OCI-LY3 (cell line): Measurements from ENCODE around the gene SHROOM2.

ENCODE experiments used
- H2AFZ ChIP-seq: fragments of 200-600, 300-600 bp; shearing (Covaris generic); 2 replicates; pipeline ENCODE4 v1.6.0; 2014; ENCODE audit warnings: antibody characterized with exemption, low read depth, low read length
- H3K27ac ChIP-seq: fragments of 200-600, 300-600 bp; sonication (generic); 2 replicates; pipeline ENCODE4 v1.5.1; 2014; ENCODE audit warnings: mild to moderate bottlenecking, low read length, moderate library complexity, mixed read lengths
- H3K27me3 ChIP-seq: fragments of 200-600, 300-600 bp; sonication (generic); 2 replicates; pipeline ENCODE4 v1.6.1; 2014; ENCODE audit warnings: low read depth, low read length, mixed read lengths
- H3K36me3 ChIP-seq: fragments of 200-600, 300-600 bp; sonication (generic); replicated peaks from 2 replicates; pipeline ENCODE3; 2014; ENCODE audit warnings: low read depth, low read length, mixed read lengths
- H3K4me1 ChIP-seq: fragments of 300-600, 200-600 bp; sonication (generic); 2 replicates; pipeline ENCODE4 v1.6.1; 2014; ENCODE audit warnings: low read length, mixed read lengths
- H3K4me2 ChIP-seq: fragments of 200-600, 300-600 bp; sonication (generic); 2 replicates; pipeline ENCODE4 v1.6.1; 2014; ENCODE audit warnings: low read length, mixed read lengths
- H3K4me3 ChIP-seq: fragments of 300-600, 200-600 bp; sonication (generic); 2 replicates; pipeline ENCODE4 v1.5.1; 2014; ENCODE audit warnings: antibody characterized with exemption, mild to moderate bottlenecking, low read length, moderate library complexity
- H3K79me2 ChIP-seq: fragments of 300-600, 200-600 bp; shearing (Covaris generic); 2 replicates; pipeline ENCODE4 v1.6.1; 2014; ENCODE audit warnings: mild to moderate bottlenecking, low read length, mixed read lengths
- H3K9ac ChIP-seq: fragments of 300-600, 200-600 bp; shearing (Covaris generic); 2 replicates; pipeline ENCODE4 v1.6.0; 2014; ENCODE audit warnings: mild to moderate bottlenecking, low read length, moderate library complexity
- H3K9me3 ChIP-seq: fragments of 200-600, 300-600 bp; shearing (Covaris generic); 2 replicates; pipeline ENCODE4 v1.6.1; 2014; ENCODE audit warnings: low read length, mixed read lengths; ENCODE audit not compliant: insufficient read depth
- H4K20me1 ChIP-seq: fragments of 200-600, 300-600 bp; sonication (generic); 2 replicates; pipeline ENCODE4 v1.6.1; 2016; ENCODE audit warnings: low read length, mixed read lengths; ENCODE audit not compliant: insufficient read depth
- EZH2phosphoT487 ChIP-seq: fragments of 200-600 bp; shearing (Covaris generic); IDR thresholded peaks from 2 replicates; pipeline ENCODE4 v1.6.1; 2018; ENCODE audit warnings: antibody characterized with exemption, mixed run types, low read depth
- TF ChIP-seq, protein P1 (sequence below): fragments of 200-600, 300-600 bp; sonication (generic); IDR thresholded peaks from 2 replicates; pipeline ENCODE4 v1.5.1; 2014; ENCODE audit warnings: antibody characterized with exemption, low read length, low read depth

SHROOM2 gene

DNA sequence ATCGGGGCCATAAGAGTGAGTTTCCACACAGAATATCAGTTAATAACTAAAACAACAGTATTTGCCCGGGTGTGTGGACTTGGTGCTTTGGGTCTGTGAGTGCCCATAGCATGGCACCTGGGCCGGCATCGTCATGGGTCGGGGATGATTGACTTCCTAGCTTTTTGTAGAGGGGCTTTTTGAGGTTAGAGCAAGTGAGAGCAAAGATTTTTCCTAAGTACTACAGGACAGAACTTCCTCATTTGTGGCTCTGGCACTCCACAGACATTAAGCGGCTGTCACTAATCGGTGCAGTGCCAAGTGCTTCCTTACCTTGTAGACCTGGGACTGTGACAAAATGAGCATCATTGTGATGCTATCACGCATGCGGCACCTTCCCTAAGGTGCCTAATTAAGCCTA lies 81.0 kb downstream of the SHROOM2 start:
- Histone ChIP-seq H3K9me3 (no peaks in the 10 kb centered on the region), H3K36me3 (no peaks in the 10 kb centered on the region), H3K4me1 (peaks cover 8% of the 10 kb centered on the region; the same call in 1 of the 2 replicates), H3K9ac (no peak overlapping the region), H2AFZ (no peak overlapping the region), H3K79me2 (no peaks in the 10 kb centered on the region), H4K20me1 (no peaks in the 10 kb centered on the region), H3K4me2 (no peak overlapping the region), H3K4me3 (no peak overlapping the region), H3K27ac (no peak overlapping the region), H3K27me3 (peaks cover 7% of the 10 kb centered on the region)
- TF ChIP-seq EZH2phosphoT487 = no peak
- TF ChIP-seq, protein P1, sequence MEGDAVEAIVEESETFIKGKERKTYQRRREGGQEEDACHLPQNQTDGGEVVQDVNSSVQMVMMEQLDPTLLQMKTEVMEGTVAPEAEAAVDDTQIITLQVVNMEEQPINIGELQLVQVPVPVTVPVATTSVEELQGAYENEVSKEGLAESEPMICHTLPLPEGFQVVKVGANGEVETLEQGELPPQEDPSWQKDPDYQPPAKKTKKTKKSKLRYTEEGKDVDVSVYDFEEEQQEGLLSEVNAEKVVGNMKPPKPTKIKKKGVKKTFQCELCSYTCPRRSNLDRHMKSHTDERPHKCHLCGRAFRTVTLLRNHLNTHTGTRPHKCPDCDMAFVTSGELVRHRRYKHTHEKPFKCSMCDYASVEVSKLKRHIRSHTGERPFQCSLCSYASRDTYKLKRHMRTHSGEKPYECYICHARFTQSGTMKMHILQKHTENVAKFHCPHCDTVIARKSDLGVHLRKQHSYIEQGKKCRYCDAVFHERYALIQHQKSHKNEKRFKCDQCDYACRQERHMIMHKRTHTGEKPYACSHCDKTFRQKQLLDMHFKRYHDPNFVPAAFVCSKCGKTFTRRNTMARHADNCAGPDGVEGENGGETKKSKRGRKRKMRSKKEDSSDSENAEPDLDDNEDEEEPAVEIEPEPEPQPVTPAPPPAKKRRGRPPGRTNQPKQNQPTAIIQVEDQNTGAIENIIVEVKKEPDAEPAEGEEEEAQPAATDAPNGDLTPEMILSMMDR = no peak

DNA sequence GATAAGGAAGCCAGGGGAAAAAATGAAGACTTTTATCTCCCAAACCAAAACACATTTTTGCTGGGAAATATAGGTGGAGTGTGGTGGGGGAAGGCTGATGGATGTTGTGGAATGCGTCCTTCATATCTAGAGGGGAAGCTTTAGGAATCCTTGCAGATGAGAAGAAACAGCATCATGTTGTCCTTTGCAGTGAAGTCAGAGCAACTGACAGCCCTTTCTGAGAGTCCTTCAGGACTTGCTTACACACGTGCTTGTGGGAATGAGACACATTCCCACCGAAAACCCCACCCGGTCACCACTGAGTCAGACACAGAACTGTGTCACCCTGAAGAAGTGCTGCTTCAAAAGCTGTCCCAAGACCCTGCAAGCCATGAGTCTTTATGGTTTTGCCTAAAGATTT lies 81.5 kb downstream of the SHROOM2 start:
- no peak overlapping the region for H3K4me3 ChIP-seq
- no peaks in the 10 kb centered on the region for H3K9me3 ChIP-seq
- no peaks in the 10 kb centered on the region for H3K36me3 ChIP-seq
- H3K79me2 ChIP-seq = no peaks in the 10 kb centered on the region
- H3K4me1 ChIP-seq = peaks cover 8% of the 10 kb centered on the region; the same call in 1 of the 2 replicates
- TF ChIP-seq EZH2phosphoT487 = no peak
- TF ChIP-seq, protein P1 = no peak
- no peak overlapping the region for H3K4me2 ChIP-seq
- H3K27ac ChIP-seq = no peak overlapping the region
- no peaks in the 10 kb centered on the region for H4K20me1 ChIP-seq
- H2AFZ ChIP-seq = no peak overlapping the region
- no peak overlapping the region for H3K9ac ChIP-seq
- peaks cover 7% of the 10 kb centered on the region for H3K27me3 ChIP-seq

DNA sequence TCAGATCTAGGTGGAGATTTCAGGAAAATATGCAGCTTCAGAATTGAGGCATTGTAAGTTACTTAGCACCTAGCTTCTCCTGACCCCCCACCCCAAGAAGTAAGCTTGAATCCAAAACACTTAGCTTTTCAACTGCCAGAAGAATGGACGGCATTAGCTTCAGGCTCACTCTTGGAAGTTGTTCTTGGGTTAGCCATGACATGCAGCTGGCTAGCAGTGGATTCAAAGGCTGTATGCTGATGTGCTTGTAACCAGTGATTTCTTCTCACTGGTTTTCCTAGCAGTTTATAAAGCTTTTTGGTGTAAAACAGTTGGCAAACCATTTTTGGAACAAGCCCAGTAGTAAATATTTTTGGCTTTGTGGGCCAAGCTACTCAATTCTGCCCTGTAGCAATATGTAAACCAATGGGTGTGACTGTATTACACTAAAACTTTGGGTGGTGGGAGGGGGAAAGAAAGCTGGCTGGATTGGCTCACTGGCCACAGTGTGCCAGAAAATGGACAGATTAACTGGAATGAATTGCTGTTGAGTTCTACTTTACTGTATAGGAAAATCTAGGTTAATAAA lies 85.6 kb downstream of the SHROOM2 start:
- H3K36me3 ChIP-seq = no peaks in the 10 kb centered on the region
- no peak overlapping the region for H3K4me2 ChIP-seq
- H3K4me3 ChIP-seq = no peak overlapping the region
- H2AFZ ChIP-seq = no peak overlapping the region
- H3K9ac ChIP-seq = no peak overlapping the region
- no peak overlapping the region for H3K27ac ChIP-seq
- no peaks in the 10 kb centered on the region for H3K4me1 ChIP-seq
- H3K9me3 ChIP-seq = no peaks in the 10 kb centered on the region
- peaks cover 7% of the 10 kb centered on the region for H3K27me3 ChIP-seq
- H3K79me2 ChIP-seq = no peaks in the 10 kb centered on the region
- TF ChIP-seq EZH2phosphoT487 = no peak
- TF ChIP-seq, protein P1 = no peak
- no peaks in the 10 kb centered on the region for H4K20me1 ChIP-seq

DNA sequence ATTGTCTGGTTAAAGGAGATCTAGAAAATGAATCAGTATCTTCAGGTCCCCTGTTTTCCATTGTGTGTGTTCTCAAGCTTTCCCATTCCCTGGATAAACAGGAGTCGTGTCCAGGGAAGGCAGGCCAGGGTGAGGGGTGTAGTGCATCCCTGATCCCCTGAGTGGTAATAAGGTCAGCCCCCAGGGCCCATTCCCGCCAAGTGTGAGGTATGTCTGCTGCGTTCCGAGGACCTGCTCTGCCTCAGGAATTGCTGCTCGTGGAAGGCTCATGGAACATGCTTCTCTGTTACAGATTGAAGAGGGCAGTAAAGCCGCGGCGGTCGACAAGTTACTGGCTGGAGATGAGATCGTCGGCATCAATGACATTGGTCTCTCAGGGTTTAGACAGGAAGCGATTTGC lies 87.1 kb downstream of the SHROOM2 start:
- H4K20me1 ChIP-seq = no peaks in the 10 kb centered on the region
- H3K4me1 ChIP-seq = no peaks in the 10 kb centered on the region
- no peaks in the 10 kb centered on the region for H3K9me3 ChIP-seq
- no peak overlapping the region for H3K4me3 ChIP-seq
- no peak overlapping the region for H3K27ac ChIP-seq
- TF ChIP-seq, protein P1 = no peak
- TF ChIP-seq EZH2phosphoT487 = no peak
- H3K36me3 ChIP-seq = no peaks in the 10 kb centered on the region
- H3K79me2 ChIP-seq = no peaks in the 10 kb centered on the region
- H3K9ac ChIP-seq = no peak overlapping the region
- H3K27me3 ChIP-seq = no peaks in the 10 kb centered on the region; the same call in 1 of the 2 replicates
- no peak overlapping the region for H2AFZ ChIP-seq
- no peak overlapping the region for H3K4me2 ChIP-seq
